Measurements from ENCODE around the gene POC1A. TPM values are rescaled to one million over a fixed set of nuclear protein-coding genes. Genes with fewer than 3 reads are reported as not detected.

Gene POC1A
- total and polyA plus RNA-seq, 2 of the 8 experiments (the other 6 are each of a cell fraction or from before 2014, with no cell fraction given), result 35.7 to 39.2 TPM

DNA sequence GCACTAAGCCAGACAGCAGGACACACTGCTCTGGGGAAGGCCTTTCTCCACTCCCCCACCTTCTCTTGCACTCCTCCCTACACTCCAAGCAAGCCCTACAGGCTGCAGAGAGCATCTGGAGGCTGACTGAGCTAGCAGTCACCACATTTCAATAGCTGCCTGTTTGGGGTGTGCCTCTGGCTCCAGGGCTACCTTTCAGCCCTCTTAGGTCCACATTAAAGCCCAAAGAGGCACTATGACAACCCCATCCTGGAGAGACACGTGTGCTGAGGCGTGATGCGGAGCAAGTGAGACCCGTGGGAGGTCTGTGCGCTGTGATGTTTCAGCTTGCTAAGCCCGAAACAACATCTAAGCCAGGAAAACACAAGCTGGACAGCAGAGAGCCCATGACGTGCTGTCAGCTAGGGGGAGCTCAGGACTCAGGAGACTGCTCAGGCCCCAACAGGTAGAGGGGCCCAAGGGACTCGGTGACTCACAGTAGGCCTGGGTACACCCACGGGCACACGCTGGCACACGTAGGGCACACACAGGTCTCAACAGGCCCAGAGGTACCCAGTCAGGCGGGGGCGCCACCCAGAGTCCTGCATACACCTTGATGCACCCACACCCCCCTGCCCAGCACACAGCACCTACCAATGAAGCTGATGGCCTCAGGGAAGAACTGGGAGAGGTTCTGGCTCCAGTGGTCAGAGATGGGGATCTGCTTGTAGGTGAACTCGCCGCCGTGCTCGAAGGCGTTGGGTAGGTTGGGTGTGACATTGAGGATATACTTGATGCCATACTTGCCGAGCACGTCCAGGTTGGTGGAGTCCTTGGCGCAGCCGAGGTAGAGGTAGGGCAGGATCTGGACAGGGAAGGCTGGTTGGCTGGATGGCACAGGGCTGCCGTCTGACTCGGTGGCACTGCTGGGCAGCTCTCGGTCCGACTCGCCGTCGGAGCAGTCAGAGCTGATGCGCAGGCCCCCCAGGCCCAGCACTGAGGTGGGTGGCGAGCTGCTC lies 100.6 kb downstream of the POC1A start:
- DNase-seq (ENCODE audit: low read depth in 1 of 2, low spot score in 2 of 2), result no peak
- 91% methylated on average over 31 of the region's 31 CpGs; no CpG with 5 or more reads in 1 of the 2 experiments for WGBS, 2 experiments (ENCODE audit: extremely low coverage in 1 of 2, insufficient coverage in 1 of 2, insufficient read length in 1 of 2, insufficient replicate concordance in 2 of 2, low coverage in 1 of 2, low lambda C conversion rate in 2 of 2, missing lambda C conversion rate in 1 of 2)
- H3K4ac ChIP-seq (replicated peaks; ENCODE audit: insufficient read length, low read depth, low read length), result peak overlapping the region; percentile 12
- peak overlapping the region; percentile 89; the same call in 1 of the 2 replicates for H2BK5ac ChIP-seq (ENCODE audit: low read depth, low read length)
- no peak overlapping the region for H4K5ac ChIP-seq (ENCODE audit: insufficient read length, low read depth, low read length)
- peak overlapping the region; percentile 88; the same call in 1 of the 2 replicates for H2BK12ac ChIP-seq (ENCODE audit: low read depth, low read length)
- H3K4me1 ChIP-seq (replicated peaks in 1 of 4; ENCODE audit: control insufficient read depth in 3 of 4, insufficient read depth in 4 of 4, low read length in 3 of 4), result peaks cover 0 to 29% (median 17%) of the 10 kb centered on the region in 4 experiments; a peak in 6 of 7 replicates
- ChIA-PET POLR2A (ENCODE audit: partially characterized antibody) (interaction anchor here (0.6 to 3.1 kb wide), 18 partner anchors 8 to 226 kb away, joined by 3 to 22 read pairs (median 3); partner anchors contain the start of gene RPL29), CTCF (ENCODE audit: partially characterized antibody) (interaction anchor here (0.7 to 33.0 kb wide), 50 partner anchors 9 to 715 kb away, joined by 3 to 984 read pairs (median 5); partner anchors contain the start of genes ACY1, GPR62 and RPL29)
- H2BK120ac ChIP-seq (replicated peaks; ENCODE audit: low read depth, low read length), result no peak overlapping the region
- no peak overlapping the region; a peak in 1 of 7 replicates for H3K9ac ChIP-seq (replicated peaks in 1 of 4; ENCODE audit: extremely low read depth in 1 of 4, low read depth in 3 of 4, low read length in 3 of 4)
- peak overlapping the region in 1 of 2 experiments; percentile 41; a peak in 2 of 4 replicates for H3K4me2 ChIP-seq (ENCODE audit: insufficient read depth in 1 of 2, low read depth in 2 of 2, low read length in 2 of 2)
- peaks cover 0 to 15% (median 7%) of the 10 kb centered on the region in 4 experiments; a peak in 6 of 7 replicates for H3K27me3 ChIP-seq (replicated peaks in 1 of 4; ENCODE audit: control insufficient read depth in 3 of 4, extremely low read depth in 1 of 4, insufficient read depth in 3 of 4, low read length in 3 of 4)
- H3K56ac ChIP-seq (replicated peaks; ENCODE audit: insufficient read length, low read depth, low read length), result no peak overlapping the region
- peaks cover 21% of the 10 kb centered on the region for H3K23me2 ChIP-seq (ENCODE audit: low read depth, low read length)
- no peak overlapping the region; the same call in 1 of the 2 replicates for H2BK15ac ChIP-seq (ENCODE audit: low read length)
- H3K4me3 ChIP-seq (ENCODE audit: extremely low read depth in 1 of 4, insufficient read depth in 2 of 4, low read depth in 3 of 4, low read length in 4 of 4), result no peak overlapping the region
- peaks cover 0 to 2% of the 10 kb centered on the region in 2 experiments for H4K20me1 ChIP-seq (replicated peaks in 1 of 2; ENCODE audit: control insufficient read depth in 1 of 2, insufficient read depth in 2 of 2, low read length in 2 of 2)
- H2AFZ ChIP-seq (ENCODE audit: low read length), result no peak overlapping the region
- H3K27ac ChIP-seq (ENCODE audit: low read depth, low read length), result 0 out of 2 replicates have a peak overlapping the region, but pooled peaks have one; percentile 23
- no peak overlapping the region for H3K14ac ChIP-seq (ENCODE audit: insufficient read length)
- H4K8ac ChIP-seq (ENCODE audit: extremely low read depth, insufficient read depth, low read length), result peak overlapping the region; percentile 19
- peaks cover 0 to 11% (median 8%) of the 10 kb centered on the region in 4 experiments; a peak in 5 of 8 replicates for H3K36me3 ChIP-seq (ENCODE audit: control insufficient read depth in 2 of 4, insufficient read depth in 4 of 4, low read length in 3 of 4)
- no peaks in the 10 kb centered on the region; the same call in 1 of the 2 replicates for H3K79me1 ChIP-seq (ENCODE audit: low read depth, low read length)
- H3K79me2 ChIP-seq (ENCODE audit: control insufficient read depth in 1 of 2, insufficient read depth in 2 of 2, low read length in 2 of 2), result peaks cover 0 to 2% of the 10 kb centered on the region in 2 experiments; a peak in 1 of 4 replicates
- H3K18ac ChIP-seq (ENCODE audit: extremely low read depth, low read length), result peak overlapping the region; percentile 52; the same call in 1 of the 2 replicates
- no peak for TF ChIP-seq TAF7 (optimal IDR thresholded peaks at IDR 0.05; ENCODE audit: borderline replicate concordance, low read depth, low read length)
- peak; percentile 26 to 55 for TF ChIP-seq RAD21 (IDR thresholded peaks at IDR 0.05 in 1 of 2, conservative IDR thresholded peaks at IDR 0.05 in 1 of 2; ENCODE audit: low read depth in 2 of 2, low read length in 2 of 2)
- TF ChIP-seq CREB1 (IDR thresholded peaks at IDR 0.05), result 0 out of 2 replicates have a peak, but pooled peaks have one; percentile 32
- TF ChIP-seq, protein P1, sequence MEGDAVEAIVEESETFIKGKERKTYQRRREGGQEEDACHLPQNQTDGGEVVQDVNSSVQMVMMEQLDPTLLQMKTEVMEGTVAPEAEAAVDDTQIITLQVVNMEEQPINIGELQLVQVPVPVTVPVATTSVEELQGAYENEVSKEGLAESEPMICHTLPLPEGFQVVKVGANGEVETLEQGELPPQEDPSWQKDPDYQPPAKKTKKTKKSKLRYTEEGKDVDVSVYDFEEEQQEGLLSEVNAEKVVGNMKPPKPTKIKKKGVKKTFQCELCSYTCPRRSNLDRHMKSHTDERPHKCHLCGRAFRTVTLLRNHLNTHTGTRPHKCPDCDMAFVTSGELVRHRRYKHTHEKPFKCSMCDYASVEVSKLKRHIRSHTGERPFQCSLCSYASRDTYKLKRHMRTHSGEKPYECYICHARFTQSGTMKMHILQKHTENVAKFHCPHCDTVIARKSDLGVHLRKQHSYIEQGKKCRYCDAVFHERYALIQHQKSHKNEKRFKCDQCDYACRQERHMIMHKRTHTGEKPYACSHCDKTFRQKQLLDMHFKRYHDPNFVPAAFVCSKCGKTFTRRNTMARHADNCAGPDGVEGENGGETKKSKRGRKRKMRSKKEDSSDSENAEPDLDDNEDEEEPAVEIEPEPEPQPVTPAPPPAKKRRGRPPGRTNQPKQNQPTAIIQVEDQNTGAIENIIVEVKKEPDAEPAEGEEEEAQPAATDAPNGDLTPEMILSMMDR (IDR thresholded peaks at IDR 0.05; ENCODE audit: control extremely low read depth in 1 of 3, insufficient read depth in 1 of 3, low read depth in 1 of 3, low read length in 3 of 3), result peak in 2 of 3 experiments; percentile 41 to 57; a peak in 3 of 4 replicates
- no peak for TF ChIP-seq BCL11A (IDR thresholded peaks at IDR 0.05; ENCODE audit: low read depth in 2 of 2, low read length in 2 of 2)
- no peak overlapping the region; the same call in 1 of the 2 replicates for H2AK5ac ChIP-seq (ENCODE audit: low read depth, low read length)
- H3K23ac ChIP-seq (ENCODE audit: insufficient read length), result no peak overlapping the region
- H3K9me3 ChIP-seq (ENCODE audit: insufficient read depth in 2 of 2, low read depth in 1 of 2, low read length in 1 of 2), result no peaks in the 10 kb centered on the region
- peak overlapping the region; percentile 51 for H4K91ac ChIP-seq (replicated peaks; ENCODE audit: insufficient read length, low read length)
- no peak overlapping the region for H2BK20ac ChIP-seq (ENCODE audit: low read length)
- no peak for FAIRE-seq

All from H1 (cell line).